NCI-H2029 treated with DMSO at 0.1 percent for 48 hours (cell line): Measurements from ENCODE around the gene NFATC1.

Source experiments
- DNase-seq: peaks from one replicate; lab custom pipeline; 2025; lab: John Stamatoyannopoulos, UW

NFATC1 gene

GRCh38 chr18:79440316-79441110, 44.8 kb downstream of the NFATC1 start:
- DNase-seq = no peak

- DNase-seq = no peak
These were observed 45.7 kb downstream of the NFATC1 start for GRCh38 chr18:79441420-79441819.

- no peak for DNase-seq
These were observed 46.9 kb downstream of the NFATC1 start for GRCh38 chr18:79442508-79443221.

GRCh38 chr18:79445221-79445620, 49.5 kb downstream of the NFATC1 start:
- DNase-seq = no peak

GRCh38 chr18:79445696-79446561, 50.2 kb downstream of the NFATC1 start:
- no peak for DNase-seq

GRCh38 chr18:79446931-79447330, 51.2 kb downstream of the NFATC1 start:
- no peak for DNase-seq

GRCh38 chr18:79447703-79448367, 52.1 kb downstream of the NFATC1 start:
- no peak for DNase-seq

- DNase-seq = no peak
These were observed 52.9 kb downstream of the NFATC1 start for GRCh38 chr18:79448621-79449020.

- DNase-seq = no peak
These were observed 54.0 kb downstream of the NFATC1 start for GRCh38 chr18:79449551-79450288.

- DNase-seq = no peak
These were observed 54.8 kb downstream of the NFATC1 start for GRCh38 chr18:79450289-79451080.

- DNase-seq = no peak
These were observed 55.8 kb downstream of the NFATC1 start for GRCh38 chr18:79451237-79452125.

GRCh38 chr18:79452190-79452990, 56.7 kb downstream of the NFATC1 start:
- no peak for DNase-seq

GRCh38 chr18:79452991-79453645, 57.4 kb downstream of the NFATC1 start:
- DNase-seq = no peak

- DNase-seq = no peak
These were observed 58.3 kb downstream of the NFATC1 start for GRCh38 chr18:79453816-79454735.

GRCh38 chr18:79455261-79455660, 59.5 kb downstream of the NFATC1 start:
- DNase-seq = no peak

GRCh38 chr18:79456105-79456980, 60.6 kb downstream of the NFATC1 start:
- DNase-seq = no peak
